Measurements from ENCODE around the gene NEGR1. TPM values are rescaled to one million over a fixed set of nuclear protein-coding genes. Genes with fewer than 3 reads are reported as not detected.

The NEGR1 gene
- total RNA-seq, 1 donor from 2014 or later, result 7.6 TPM

DNA sequence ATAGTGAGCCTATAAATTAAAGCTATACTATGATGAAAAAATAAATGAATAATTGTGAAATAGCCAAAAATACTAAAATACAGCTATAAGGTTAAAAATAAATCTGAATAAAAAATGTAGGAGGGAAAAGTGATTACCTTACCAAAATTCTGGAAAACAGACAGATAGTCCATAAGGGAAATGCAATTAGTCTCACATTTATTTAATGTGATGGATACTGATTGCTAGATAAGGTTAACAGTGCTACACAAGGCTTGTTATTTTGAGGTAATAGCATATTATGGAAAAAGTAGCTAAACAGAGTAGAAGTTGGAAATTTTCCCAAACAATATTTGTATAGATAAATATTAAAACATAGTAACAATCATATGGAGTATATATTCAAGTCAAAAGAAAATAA, 413.0 kb downstream of the NEGR1 start:
- no peaks in the 10 kb centered on the region for H3K27me3 Mint-ChIP-seq (ENCODE audit: unreplicated experiment)
- H3K4me1 Mint-ChIP-seq (ENCODE audit: unreplicated experiment), result no peaks in the 10 kb centered on the region
- no peaks in the 10 kb centered on the region for H3K9me3 Mint-ChIP-seq (ENCODE audit: unreplicated experiment)
- H3K27ac Mint-ChIP-seq (ENCODE audit: unreplicated experiment), result no peak overlapping the region
- H3K4me3 Mint-ChIP-seq (ENCODE audit: unreplicated experiment), result no peak overlapping the region
- TF ChIP-seq, protein P1, sequence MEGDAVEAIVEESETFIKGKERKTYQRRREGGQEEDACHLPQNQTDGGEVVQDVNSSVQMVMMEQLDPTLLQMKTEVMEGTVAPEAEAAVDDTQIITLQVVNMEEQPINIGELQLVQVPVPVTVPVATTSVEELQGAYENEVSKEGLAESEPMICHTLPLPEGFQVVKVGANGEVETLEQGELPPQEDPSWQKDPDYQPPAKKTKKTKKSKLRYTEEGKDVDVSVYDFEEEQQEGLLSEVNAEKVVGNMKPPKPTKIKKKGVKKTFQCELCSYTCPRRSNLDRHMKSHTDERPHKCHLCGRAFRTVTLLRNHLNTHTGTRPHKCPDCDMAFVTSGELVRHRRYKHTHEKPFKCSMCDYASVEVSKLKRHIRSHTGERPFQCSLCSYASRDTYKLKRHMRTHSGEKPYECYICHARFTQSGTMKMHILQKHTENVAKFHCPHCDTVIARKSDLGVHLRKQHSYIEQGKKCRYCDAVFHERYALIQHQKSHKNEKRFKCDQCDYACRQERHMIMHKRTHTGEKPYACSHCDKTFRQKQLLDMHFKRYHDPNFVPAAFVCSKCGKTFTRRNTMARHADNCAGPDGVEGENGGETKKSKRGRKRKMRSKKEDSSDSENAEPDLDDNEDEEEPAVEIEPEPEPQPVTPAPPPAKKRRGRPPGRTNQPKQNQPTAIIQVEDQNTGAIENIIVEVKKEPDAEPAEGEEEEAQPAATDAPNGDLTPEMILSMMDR (IDR thresholded peaks at IDR 0.05), result no peak
- DNase-seq (ENCODE audit: extremely low spot score, unreplicated experiment), result no peak
- H3K36me3 Mint-ChIP-seq (ENCODE audit: unreplicated experiment), result no peaks in the 10 kb centered on the region

DNA sequence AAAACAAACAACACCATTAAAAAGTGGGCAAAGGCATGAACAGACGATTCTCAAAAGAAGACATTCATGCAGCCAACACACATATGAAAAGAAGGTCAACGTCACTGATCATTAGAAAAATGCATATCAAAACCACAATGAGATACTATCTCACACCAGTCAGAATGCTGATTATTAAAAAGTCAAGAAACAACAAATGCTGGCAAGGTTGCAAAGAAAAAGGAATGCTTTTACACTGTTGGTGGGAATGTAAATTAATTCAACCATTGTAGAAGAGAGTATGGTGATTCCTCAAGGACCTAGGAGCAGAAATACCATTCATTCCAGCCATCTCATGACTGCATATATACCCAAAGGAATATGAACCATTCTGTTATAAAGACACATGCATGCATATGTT, 419.6 kb downstream of the NEGR1 start:
- no peak for DNase-seq (ENCODE audit: extremely low spot score, unreplicated experiment)
- no peak overlapping the region for H3K4me3 Mint-ChIP-seq (ENCODE audit: unreplicated experiment)
- H3K27ac Mint-ChIP-seq (ENCODE audit: unreplicated experiment), result no peak overlapping the region
- no peaks in the 10 kb centered on the region for H3K27me3 Mint-ChIP-seq (ENCODE audit: unreplicated experiment)
- no peaks in the 10 kb centered on the region for H3K36me3 Mint-ChIP-seq (ENCODE audit: unreplicated experiment)
- H3K4me1 Mint-ChIP-seq (ENCODE audit: unreplicated experiment), result peaks cover 10% of the 10 kb centered on the region
- H3K9me3 Mint-ChIP-seq (ENCODE audit: unreplicated experiment), result no peaks in the 10 kb centered on the region
- TF ChIP-seq, protein P1 (IDR thresholded peaks at IDR 0.05), result no peak

DNA sequence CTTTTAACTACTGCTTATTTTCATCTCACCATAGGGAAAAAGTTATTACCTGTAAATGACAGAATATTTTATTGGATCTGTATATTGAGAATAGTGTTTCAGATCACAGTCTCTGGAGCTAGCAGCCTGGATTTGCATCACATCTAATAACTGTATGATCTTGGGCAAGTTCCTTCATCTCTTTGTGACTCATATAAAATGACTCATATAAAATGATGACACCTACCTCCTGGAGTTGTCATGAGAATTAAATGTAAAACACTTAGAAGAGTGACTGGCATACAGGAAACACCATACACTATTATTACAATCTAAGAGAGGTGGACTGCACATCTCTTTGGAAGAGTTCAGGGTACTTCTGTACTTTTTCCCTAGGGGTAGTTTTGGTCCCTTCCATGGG, 421.3 kb downstream of the NEGR1 start:
- DNase-seq (ENCODE audit: extremely low spot score, unreplicated experiment), result no peak
- TF ChIP-seq, protein P1 (IDR thresholded peaks at IDR 0.05), result no peak
- Mint-ChIP-seq H3K36me3 (ENCODE audit: unreplicated experiment) (no peaks in the 10 kb centered on the region), H3K9me3 (ENCODE audit: unreplicated experiment) (no peaks in the 10 kb centered on the region), H3K27ac (ENCODE audit: unreplicated experiment) (no peak overlapping the region), H3K4me3 (ENCODE audit: unreplicated experiment) (no peak overlapping the region), H3K4me1 (ENCODE audit: unreplicated experiment) (peaks cover 19% of the 10 kb centered on the region), H3K27me3 (ENCODE audit: unreplicated experiment) (no peaks in the 10 kb centered on the region)

DNA sequence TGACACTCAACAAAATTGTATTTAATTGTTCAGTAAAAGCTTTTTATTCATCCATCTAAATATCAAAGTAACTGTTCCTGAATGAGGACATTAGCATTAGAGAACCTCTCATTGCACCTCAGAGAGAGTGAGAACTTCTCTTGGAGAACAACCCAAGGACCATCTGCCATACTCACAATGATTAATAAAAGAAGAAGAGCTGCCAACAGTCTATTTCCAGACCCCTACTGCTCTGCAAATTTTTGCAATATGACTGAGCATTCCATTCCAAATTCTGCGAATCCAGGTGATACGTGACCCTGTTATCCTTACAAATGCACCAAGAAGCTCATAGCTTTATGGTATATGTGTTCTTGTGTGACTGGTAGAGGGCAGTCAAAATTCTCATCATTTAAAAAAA, 422.5 kb downstream of the NEGR1 start:
- Mint-ChIP-seq H3K27me3 (ENCODE audit: unreplicated experiment) (no peaks in the 10 kb centered on the region), H3K4me1 (ENCODE audit: unreplicated experiment) (peaks cover 19% of the 10 kb centered on the region), H3K27ac (ENCODE audit: unreplicated experiment) (no peak overlapping the region), H3K9me3 (ENCODE audit: unreplicated experiment) (no peaks in the 10 kb centered on the region), H3K36me3 (ENCODE audit: unreplicated experiment) (no peaks in the 10 kb centered on the region), H3K4me3 (ENCODE audit: unreplicated experiment) (no peak overlapping the region)
- TF ChIP-seq, protein P1 (IDR thresholded peaks at IDR 0.05), result no peak
- DNase-seq (ENCODE audit: extremely low spot score, unreplicated experiment), result no peak

DNA sequence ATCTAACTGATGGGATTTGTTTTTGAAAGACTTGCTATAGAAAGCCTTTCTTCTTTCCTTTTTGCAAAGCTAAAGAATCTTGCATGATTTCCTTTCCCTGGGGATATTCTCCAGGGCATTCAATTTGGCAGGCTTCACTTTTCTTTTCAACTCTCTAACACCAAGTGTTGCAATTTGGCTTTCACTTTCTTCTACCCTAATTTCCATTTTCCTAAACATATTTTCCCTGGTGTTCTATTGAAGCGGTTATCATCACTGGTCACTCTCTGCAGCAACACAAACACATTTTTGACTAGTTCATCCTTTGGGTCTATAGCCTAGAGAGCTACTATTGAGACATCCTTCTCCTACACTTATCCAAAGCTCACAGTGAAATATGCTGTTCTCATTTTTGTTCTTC, 424.5 kb downstream of the NEGR1 start:
- Mint-ChIP-seq H3K9me3 (ENCODE audit: unreplicated experiment) (no peaks in the 10 kb centered on the region), H3K36me3 (ENCODE audit: unreplicated experiment) (no peaks in the 10 kb centered on the region), H3K27me3 (ENCODE audit: unreplicated experiment) (no peaks in the 10 kb centered on the region), H3K27ac (ENCODE audit: unreplicated experiment) (peak overlapping the region; percentile 40), H3K4me1 (ENCODE audit: unreplicated experiment) (peaks cover 19% of the 10 kb centered on the region), H3K4me3 (ENCODE audit: unreplicated experiment) (peak overlapping the region; percentile 2)
- TF ChIP-seq, protein P1 (IDR thresholded peaks at IDR 0.05), result no peak
- DNase-seq (ENCODE audit: extremely low spot score, unreplicated experiment), result no peak
